ENCODE results near the gene MROH2A.

MROH2A gene

DNA sequence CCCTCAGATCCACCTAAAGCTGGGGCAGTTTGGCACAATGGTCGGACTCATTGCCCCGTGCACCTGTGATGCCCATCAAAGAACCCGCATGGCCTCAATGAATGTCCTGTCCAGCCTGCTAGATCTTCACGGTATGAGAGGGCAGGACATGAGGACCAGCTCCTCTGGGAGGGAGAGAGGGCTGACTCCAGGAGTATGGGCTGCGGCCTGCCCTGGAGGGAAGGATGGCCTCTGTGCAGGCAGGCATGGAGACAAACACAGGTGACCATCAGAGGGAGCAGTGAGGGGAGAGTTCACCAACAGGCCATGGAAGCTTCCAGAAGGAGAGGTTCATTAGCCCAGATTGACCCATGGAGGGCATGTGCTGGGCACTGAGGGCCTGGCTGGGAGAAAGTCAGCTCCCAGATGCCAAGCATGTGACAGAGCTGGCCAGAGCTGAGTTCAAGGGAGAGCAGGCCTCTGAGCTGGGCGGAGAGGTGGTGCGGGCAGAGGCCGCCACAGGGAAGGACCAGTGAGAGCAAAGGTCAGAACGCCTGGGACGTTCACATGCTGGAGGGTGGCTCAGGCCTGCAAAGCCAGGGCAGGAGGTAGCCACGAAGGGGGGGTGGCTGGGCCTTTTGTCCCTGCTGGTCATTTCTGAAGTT, 40.0 kb downstream of the MROH2A start:
- Histone ChIP-seq H3K4me3 (ENCODE audit: low read length) (no peak overlapping the region), H3K27me3 (ENCODE audit: control insufficient read depth, low read length) (no peaks in the 10 kb centered on the region), H3K79me2 (ENCODE audit: control insufficient read depth, low read length) (no peaks in the 10 kb centered on the region), H4K20me1 (ENCODE audit: control insufficient read depth, insufficient read depth, low read depth, low read length) (no peaks in the 10 kb centered on the region), H3K9me3 (ENCODE audit: control insufficient read depth, insufficient read depth, low read length) (peaks cover 5% of the 10 kb centered on the region; the same call in 1 of the 2 replicates), H3K9me2 (replicated peaks; ENCODE audit: control insufficient read depth, low read length) (no peaks in the 10 kb centered on the region), H3K4me2 (ENCODE audit: low read length) (no peak overlapping the region), H3K27ac (ENCODE audit: low read depth, low read length) (no peak overlapping the region), H3K4me1 (ENCODE audit: control insufficient read depth, low read length) (no peaks in the 10 kb centered on the region), H3F3A (ENCODE audit: control insufficient read depth, insufficient read depth) (no peaks in the 10 kb centered on the region), H3K36me3 (ENCODE audit: control insufficient read depth, low read length) (no peaks in the 10 kb centered on the region)
- TF ChIP-seq, protein P1, sequence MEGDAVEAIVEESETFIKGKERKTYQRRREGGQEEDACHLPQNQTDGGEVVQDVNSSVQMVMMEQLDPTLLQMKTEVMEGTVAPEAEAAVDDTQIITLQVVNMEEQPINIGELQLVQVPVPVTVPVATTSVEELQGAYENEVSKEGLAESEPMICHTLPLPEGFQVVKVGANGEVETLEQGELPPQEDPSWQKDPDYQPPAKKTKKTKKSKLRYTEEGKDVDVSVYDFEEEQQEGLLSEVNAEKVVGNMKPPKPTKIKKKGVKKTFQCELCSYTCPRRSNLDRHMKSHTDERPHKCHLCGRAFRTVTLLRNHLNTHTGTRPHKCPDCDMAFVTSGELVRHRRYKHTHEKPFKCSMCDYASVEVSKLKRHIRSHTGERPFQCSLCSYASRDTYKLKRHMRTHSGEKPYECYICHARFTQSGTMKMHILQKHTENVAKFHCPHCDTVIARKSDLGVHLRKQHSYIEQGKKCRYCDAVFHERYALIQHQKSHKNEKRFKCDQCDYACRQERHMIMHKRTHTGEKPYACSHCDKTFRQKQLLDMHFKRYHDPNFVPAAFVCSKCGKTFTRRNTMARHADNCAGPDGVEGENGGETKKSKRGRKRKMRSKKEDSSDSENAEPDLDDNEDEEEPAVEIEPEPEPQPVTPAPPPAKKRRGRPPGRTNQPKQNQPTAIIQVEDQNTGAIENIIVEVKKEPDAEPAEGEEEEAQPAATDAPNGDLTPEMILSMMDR (IDR thresholded peaks at IDR 0.05; ENCODE audit: low read depth, low read length, poor library complexity, severe bottlenecking): no peak
- TF ChIP-seq EZH2phosphoT487 (IDR thresholded peaks at IDR 0.05; ENCODE audit: borderline replicate concordance, low read length): no peak

DNA sequence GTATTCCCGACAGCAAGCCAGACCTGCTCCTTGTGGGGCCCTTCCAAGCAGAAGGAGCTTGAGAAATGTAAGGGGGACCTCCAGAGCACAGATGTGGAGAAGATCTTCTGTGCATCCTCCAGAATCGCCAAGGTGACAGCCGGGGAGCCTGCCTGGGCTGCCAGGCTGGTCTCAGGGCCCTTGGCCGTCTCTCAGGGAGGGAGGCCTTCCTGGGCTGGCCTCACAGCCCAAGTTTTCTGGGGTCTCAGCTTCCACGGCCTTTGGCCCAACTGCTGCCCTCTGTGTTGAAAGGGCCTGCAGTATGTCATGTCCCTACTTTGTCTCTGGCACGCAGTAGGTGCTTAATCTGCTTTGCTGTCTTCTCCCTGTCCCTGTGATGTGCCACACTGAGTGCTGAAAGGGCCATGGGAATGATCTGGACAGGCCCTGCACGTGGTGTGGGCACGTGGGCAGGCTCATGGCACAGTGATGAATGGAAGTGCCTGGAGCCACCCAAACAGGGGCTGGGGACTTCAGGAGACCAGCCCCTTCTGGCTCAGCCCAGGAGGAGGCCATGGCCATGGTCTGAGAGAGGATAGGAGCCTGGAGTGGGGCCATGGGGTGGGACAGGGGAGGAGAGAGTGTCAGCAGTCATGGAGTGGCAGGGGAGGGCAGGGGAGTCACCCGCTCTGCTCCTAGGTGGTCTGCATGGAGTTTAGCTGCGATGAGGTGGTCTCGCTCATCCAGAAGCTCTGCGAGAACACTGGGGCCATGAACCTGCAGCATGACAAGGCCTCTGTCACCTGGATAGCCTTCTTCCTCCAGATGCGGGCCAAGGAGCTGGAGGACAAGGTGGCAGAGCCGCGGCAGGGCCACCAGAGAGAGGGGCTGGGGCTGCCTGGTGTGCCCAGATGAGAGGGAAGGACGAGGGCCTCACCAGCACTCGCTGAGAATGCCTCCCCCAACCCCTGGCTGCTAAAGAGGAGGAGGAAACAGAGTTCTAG, 40.8 kb downstream of the MROH2A start:
- Histone ChIP-seq H3K4me2 (ENCODE audit: low read length) (no peak overlapping the region), H3K27me3 (ENCODE audit: control insufficient read depth, low read length) (no peaks in the 10 kb centered on the region), H3K9me3 (ENCODE audit: control insufficient read depth, insufficient read depth, low read length) (peaks cover 3% of the 10 kb centered on the region; the same call in 1 of the 2 replicates), H3K4me1 (ENCODE audit: control insufficient read depth, low read length) (no peaks in the 10 kb centered on the region), H3K36me3 (ENCODE audit: control insufficient read depth, low read length) (no peaks in the 10 kb centered on the region), H3K4me3 (ENCODE audit: low read length) (no peak overlapping the region), H3K27ac (ENCODE audit: low read depth, low read length) (no peak overlapping the region), H3F3A (ENCODE audit: control insufficient read depth, insufficient read depth) (no peaks in the 10 kb centered on the region), H3K79me2 (ENCODE audit: control insufficient read depth, low read length) (no peaks in the 10 kb centered on the region), H3K9me2 (replicated peaks; ENCODE audit: control insufficient read depth, low read length) (no peaks in the 10 kb centered on the region), H4K20me1 (ENCODE audit: control insufficient read depth, insufficient read depth, low read depth, low read length) (no peaks in the 10 kb centered on the region)
- TF ChIP-seq, protein P1 (IDR thresholded peaks at IDR 0.05; ENCODE audit: low read depth, low read length, poor library complexity, severe bottlenecking): no peak
- TF ChIP-seq EZH2phosphoT487 (IDR thresholded peaks at IDR 0.05; ENCODE audit: borderline replicate concordance, low read length): no peak

DNA sequence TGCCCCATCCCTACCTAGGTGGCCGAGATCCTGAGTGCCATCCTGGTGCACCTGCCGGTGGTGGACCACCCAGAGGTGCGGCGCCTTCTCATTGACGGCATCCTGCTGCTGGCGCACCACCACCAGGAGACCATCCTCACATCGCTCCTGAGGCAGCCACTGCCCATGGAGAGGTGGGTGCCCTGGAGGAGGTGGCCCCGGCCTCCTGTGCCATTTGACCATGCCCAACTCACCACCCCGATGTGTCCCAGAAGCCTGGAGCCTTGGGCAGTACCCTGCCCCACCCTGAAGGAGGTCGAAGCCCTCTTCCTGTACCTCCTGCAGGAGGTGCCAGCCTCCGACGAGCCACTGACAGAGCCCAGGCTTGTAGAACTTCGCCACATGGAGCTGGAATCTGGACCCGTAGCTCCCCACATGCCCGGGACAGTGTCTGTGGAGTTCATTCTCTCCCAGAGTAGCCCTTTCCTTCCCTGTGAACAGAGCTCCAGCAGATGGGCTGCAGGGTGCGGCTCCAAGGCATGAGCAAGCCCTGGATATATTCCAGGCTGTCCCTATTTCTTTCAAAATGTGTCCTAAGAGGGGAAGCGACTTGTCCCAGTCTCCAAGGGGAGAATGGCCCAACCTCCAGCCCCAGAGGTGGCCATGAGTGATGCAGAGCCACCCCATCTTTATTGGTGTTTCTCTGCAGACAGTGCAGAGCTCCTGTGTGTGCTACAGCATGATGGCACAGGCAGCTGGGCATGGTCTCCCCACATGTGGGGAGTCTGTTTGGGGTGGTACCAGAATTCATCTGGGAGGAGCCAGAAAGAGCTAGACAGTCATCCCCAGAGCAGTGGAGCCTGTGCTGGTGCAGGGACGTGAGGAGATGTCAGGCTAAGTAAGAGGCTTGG, 42.0 kb downstream of the MROH2A start:
- no peaks in the 10 kb centered on the region for H3K36me3 ChIP-seq (ENCODE audit: control insufficient read depth, low read length)
- H3K9me3 ChIP-seq (ENCODE audit: control insufficient read depth, insufficient read depth, low read length): no peaks in the 10 kb centered on the region
- no peak overlapping the region for H3K4me3 ChIP-seq (ENCODE audit: low read length)
- no peaks in the 10 kb centered on the region for H4K20me1 ChIP-seq (ENCODE audit: control insufficient read depth, insufficient read depth, low read depth, low read length)
- no peaks in the 10 kb centered on the region for H3K4me1 ChIP-seq (ENCODE audit: control insufficient read depth, low read length)
- H3K27ac ChIP-seq (ENCODE audit: low read depth, low read length): no peak overlapping the region
- H3K9me2 ChIP-seq (replicated peaks; ENCODE audit: control insufficient read depth, low read length): no peaks in the 10 kb centered on the region
- TF ChIP-seq, protein P1 (IDR thresholded peaks at IDR 0.05; ENCODE audit: low read depth, low read length, poor library complexity, severe bottlenecking): no peak
- TF ChIP-seq EZH2phosphoT487 (IDR thresholded peaks at IDR 0.05; ENCODE audit: borderline replicate concordance, low read length): no peak
- H3F3A ChIP-seq (ENCODE audit: control insufficient read depth, insufficient read depth): no peaks in the 10 kb centered on the region
- H3K27me3 ChIP-seq (ENCODE audit: control insufficient read depth, low read length): no peaks in the 10 kb centered on the region
- H3K4me2 ChIP-seq (ENCODE audit: low read length): no peak overlapping the region
- no peaks in the 10 kb centered on the region for H3K79me2 ChIP-seq (ENCODE audit: control insufficient read depth, low read length)

All from DOHH2 (cell line).